Measurements from ENCODE around the gene PXN.

GRCh38 chr12:120194534-120195395 is 70.8 kb downstream of the PXN start, which contains the start of gene GCN1:
- TF ChIP-seq RAD21 (IDR thresholded peaks at IDR 0.05) (no peak), CTCF (IDR thresholded peaks at IDR 0.05; ENCODE audit: low read depth, low read length, missing input control) (no peak), RXRA (IDR thresholded peaks at IDR 0.05) (peak; percentile 64 to 80), FOXA1 (IDR thresholded peaks at IDR 0.05) (no peak), YY1 (IDR thresholded peaks at IDR 0.05) (peak; percentile 53), JUND (IDR thresholded peaks at IDR 0.05) (no peak)
